Prostate gland (tissue), 2 donors: ENCODE measurements around the gene PML. TPM values are rescaled to one million over a fixed set of nuclear protein-coding genes. Genes with fewer than 3 reads are reported as not detected.
"Not testable (repeated sequence)": the region's sequence is repeated elsewhere in the genome, so short reads cannot be mapped to it uniquely, and the experiment has no call there.

Source experiments
- DNase-seq: peaks from one replicate; pipeline ENCODE4 v3.0.0-alpha.2; 2019; ENCODE audit warnings: low spot score
- H3K27ac ChIP-seq, 2 donors: fragments of 200-600 bp; sonication (generic); 2 replicates each; pipeline ENCODE4 v1.5.1; 2017 to 2019
- H3K27me3 ChIP-seq: fragments of 200-600 bp; sonication (generic); replicated peaks from 2 replicates; pipeline ENCODE4 v1.5.1; 2019; ENCODE audit not compliant: insufficient read depth
- H3K36me3 ChIP-seq, 2 donors: fragments of 200-600 bp; sonication (generic); 1 replicate in 1 of 2; 2 replicates in 1 of 2; pipeline versions ENCODE4 v1.5.1 to v1.8.1; 2017 to 2019
- H3K4me1 ChIP-seq: fragments of 200-600 bp; sonication (generic); replicated peaks from 2 replicates; pipeline ENCODE4 v1.5.1; 2019
- H3K4me3 ChIP-seq, 2 donors: fragments of 200-600 bp; sonication (generic); 2 replicates each; pipeline ENCODE4 v1.5.1; 2017 to 2019
- H3K9me3 ChIP-seq: fragments of 200-600 bp; sonication (generic); 2 replicates; pipeline ENCODE4 v1.5.1; 2017
- POLR2A ChIP-seq: fragments of 450-650 bp; IDR thresholded peaks from one replicate; pipeline ENCODE4 v1.6.1; 2016; ENCODE audit warnings: antibody characterized with exemption, mild to moderate bottlenecking
- POLR2AphosphoS5 ChIP-seq: sonication (generic); formaldehyde crosslinking; IDR thresholded peaks from one replicate; pipeline ENCODE4 v1.6.1; 2017; ENCODE audit warnings: antibody characterized with exemption
- WGBS: methylation state at CpG from one replicate; pipeline ENCODE4 v1.1.5; 2018; 5-methylcytosine and 5-hydroxymethylcytosine counted together
- intact Hi-C: fragments of 100-400 bp; cut with DNase I; formaldehyde crosslinking; loops from one replicate; pipeline ENCODE4 v1.14.2; 2022
- total RNA-seq, 2 donors: library from RNA; depleted of rRNA; stranded (reverse); fragments of >200 nt; gene quantifications; one replicate each; pipeline ENCODE4 v1.1.0, GENCODE V29; 2016
- TF ChIP-seq, protein P1 (sequence below), 4 experiments: fragments of 200-600 bp in 2 of 4; fragments of 450-650 bp in 2 of 4; sonication (generic) in 2 of 4; IDR thresholded peaks; 1 replicate in 3 of 4; 2 replicates in 1 of 4; pipeline ENCODE4 v1.5.1; 2016 to 2019; ENCODE audit warnings: antibody characterized with exemption in 4 of 4, mild to moderate bottlenecking in 2 of 4, moderate library complexity in 2 of 4

The PML gene
- total RNA-seq, 2 donors from 2014 or later, result 67.5 to 122 TPM

DNA sequence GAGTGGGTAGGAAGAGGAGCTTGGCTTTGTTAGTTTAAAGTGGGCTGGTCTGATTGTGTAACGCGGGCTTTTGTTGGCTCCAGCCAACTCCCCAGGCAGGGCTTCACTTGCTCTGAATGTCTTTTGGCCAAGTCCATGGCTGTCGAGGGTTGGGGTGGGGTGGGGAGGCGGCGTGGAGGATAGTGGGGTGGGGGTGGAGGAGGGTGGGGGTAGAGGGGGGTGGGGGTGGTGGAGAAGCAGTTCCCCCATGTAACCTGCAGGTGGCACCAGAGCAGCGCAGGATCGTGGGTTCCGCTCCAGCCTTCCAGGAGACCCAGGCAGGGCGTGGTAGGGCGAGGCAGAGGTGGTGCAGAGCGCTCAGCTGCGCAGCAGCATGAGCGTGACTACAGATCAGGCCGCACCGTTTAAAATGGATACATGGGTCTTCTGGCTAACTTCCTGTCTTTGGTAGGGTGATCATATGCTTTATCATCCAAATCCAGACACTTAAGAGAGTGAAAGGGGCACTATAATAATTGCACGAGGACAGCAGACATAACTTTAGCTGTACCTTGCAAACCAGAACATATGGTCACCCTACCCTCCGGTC, 59.5 kb downstream of the PML start:
- H3K27ac ChIP-seq, result no peak overlapping the region

DNA sequence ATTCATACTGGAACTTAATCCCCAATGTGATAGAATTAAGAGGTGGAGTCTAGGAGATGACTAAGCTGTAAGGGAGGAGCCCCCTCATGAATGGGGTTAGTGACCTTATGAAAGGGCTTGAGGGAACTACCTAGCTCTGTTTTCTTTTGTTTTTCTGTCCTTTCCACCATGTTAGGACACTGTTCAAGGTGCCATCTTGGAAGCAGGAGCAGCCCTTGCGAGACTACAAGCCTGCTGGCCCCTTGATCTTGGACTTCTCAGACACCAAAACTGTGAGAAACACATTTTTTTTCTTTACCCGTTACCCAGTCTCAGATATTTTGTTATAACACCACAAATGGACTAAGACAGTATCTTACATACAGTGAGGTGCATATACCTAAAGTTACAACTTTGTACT, 61.3 kb downstream of the PML start:
- TF ChIP-seq POLR2AphosphoS5, result no peak
- TF ChIP-seq POLR2A, result no peak
- TF ChIP-seq, protein P1, sequence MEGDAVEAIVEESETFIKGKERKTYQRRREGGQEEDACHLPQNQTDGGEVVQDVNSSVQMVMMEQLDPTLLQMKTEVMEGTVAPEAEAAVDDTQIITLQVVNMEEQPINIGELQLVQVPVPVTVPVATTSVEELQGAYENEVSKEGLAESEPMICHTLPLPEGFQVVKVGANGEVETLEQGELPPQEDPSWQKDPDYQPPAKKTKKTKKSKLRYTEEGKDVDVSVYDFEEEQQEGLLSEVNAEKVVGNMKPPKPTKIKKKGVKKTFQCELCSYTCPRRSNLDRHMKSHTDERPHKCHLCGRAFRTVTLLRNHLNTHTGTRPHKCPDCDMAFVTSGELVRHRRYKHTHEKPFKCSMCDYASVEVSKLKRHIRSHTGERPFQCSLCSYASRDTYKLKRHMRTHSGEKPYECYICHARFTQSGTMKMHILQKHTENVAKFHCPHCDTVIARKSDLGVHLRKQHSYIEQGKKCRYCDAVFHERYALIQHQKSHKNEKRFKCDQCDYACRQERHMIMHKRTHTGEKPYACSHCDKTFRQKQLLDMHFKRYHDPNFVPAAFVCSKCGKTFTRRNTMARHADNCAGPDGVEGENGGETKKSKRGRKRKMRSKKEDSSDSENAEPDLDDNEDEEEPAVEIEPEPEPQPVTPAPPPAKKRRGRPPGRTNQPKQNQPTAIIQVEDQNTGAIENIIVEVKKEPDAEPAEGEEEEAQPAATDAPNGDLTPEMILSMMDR (IDR thresholded peaks at IDR 0.05), result no peak
- Histone ChIP-seq H3K9me3 (no peaks in the 10 kb centered on the region), H3K27ac (no peak overlapping the region), H3K4me1 (no peaks in the 10 kb centered on the region), H3K4me3 (no peak overlapping the region), H3K36me3 (no peaks in the 10 kb centered on the region), H3K27me3 (no peaks in the 10 kb centered on the region)
- no peak for DNase-seq
- 97% methylated on average over 2 of the region's 2 CpGs for WGBS
- intact Hi-C loops, result no loop called here

More for the DNA sequence above, 59.5 kb downstream of the PML start:
- peak; percentile 58 for DNase-seq
- Histone ChIP-seq H3K9me3 (no peaks in the 10 kb centered on the region), H3K27me3 (no peaks in the 10 kb centered on the region), H3K4me3 (no peak overlapping the region), H3K36me3 (no peaks in the 10 kb centered on the region), H3K4me1 (no peaks in the 10 kb centered on the region)
- no peak for TF ChIP-seq POLR2A
- TF ChIP-seq, protein P1 (IDR thresholded peaks at IDR 0.05), result peak; percentile 27 to 66 (median 50)
- WGBS, result 5% methylated on average over 17 of the region's 17 CpGs
- intact Hi-C loops, result loop anchor here (5.0 kb wide), 1 partner anchor 263 kb away; no protein-coding TSS in a partner anchor

DNA sequence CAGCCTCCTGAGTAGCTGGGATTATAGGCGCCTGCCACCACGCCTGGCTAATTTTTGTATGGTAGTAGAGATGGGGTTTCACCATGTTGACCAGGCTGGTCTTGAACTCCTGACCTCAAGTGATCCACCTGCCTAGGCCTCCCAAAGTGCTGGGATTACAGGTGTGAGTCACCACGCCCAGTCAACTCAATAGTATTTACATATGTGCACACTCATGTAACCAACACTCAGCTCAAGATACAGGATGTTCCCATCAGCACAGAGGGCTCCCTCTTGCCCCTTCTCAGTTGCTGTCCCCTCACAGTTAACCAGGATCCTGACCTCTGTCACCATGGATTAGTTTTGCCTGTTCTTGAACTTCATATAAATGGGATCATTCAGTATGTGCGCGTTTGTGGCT, 61.8 kb downstream of the PML start:
- H3K4me1 ChIP-seq, H3K4me3 ChIP-seq, H3K27me3 ChIP-seq, H3K9me3 ChIP-seq, H3K36me3 ChIP-seq, DNase-seq, H3K27ac ChIP-seq, intact Hi-C loops: not testable (repeated sequence)
- 94% methylated on average over 5 of the region's 5 CpGs for WGBS

DNA sequence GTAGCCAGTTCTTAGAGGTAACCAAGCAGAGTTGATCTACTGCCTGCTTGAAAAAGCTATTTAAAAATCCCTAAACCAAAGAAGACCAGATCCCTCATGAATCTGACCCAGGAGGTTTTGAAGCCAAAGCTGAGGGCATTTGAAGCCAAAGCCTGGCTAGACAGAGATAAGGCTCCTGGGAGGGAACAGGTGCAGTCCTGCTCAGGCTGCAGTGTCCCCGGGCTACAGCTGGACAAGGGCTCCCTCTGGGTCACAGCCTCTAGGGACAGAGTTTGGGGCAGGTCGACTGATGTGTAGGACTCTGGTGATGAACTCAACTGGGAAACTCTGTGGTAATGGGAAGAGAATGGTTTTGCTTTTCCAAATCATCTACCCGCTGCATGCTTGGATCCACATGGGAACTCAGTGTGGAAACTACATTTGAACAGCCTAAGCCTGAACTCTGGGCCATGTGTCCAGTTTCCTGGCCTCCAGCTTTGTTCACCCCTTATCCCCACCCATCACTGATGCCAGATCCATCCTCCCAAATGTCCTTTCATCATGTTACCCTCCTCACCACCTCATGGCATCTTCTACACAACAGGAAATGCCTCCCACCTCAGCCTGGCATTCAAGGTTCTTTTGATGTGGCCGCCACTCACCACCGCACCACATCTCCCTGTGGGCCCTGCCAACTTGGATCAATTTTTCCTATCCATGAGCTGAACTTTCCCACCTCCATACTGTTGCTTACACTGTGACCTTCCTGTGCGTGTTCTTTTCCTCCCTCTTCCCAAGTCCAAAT, 64.7 kb downstream of the PML start:
- H3K4me3 ChIP-seq, H3K9me3 ChIP-seq, H3K27ac ChIP-seq, H3K36me3 ChIP-seq, H3K4me1 ChIP-seq, DNase-seq, H3K27me3 ChIP-seq, intact Hi-C loops: not testable (repeated sequence)
- WGBS, result 95% methylated on average over 6 of the region's 6 CpGs

DNA sequence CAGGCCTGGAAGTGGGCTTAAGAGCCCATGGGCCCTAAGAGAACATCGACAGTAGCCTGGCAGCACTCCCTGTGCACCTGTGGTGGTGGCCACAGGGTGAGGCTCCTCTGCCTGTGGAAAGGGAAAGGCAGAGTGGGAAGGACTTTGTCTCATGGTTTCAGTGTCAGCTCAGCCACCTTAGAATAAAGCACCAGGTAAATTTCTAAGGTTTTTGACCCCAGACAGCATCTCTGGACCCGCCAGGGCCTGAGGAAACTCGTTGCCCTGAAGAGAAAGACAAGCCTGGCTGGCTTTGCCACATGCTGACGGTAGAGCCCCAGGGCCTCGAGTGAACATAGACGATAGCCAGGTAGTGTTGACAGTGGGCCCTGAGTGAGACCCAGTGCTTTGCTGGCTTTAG, 65.7 kb downstream of the PML start:
- Histone ChIP-seq H3K4me1 (no peaks in the 10 kb centered on the region), H3K4me3 (no peak overlapping the region), H3K27ac (no peak overlapping the region), H3K36me3 (no peaks in the 10 kb centered on the region), H3K27me3 (no peaks in the 10 kb centered on the region), H3K9me3 (no peaks in the 10 kb centered on the region)
- 61% methylated on average over 6 of the region's 6 CpGs for WGBS
- intact Hi-C loops, result no loop called here
- TF ChIP-seq, protein P1 (IDR thresholded peaks at IDR 0.05), result no peak
- TF ChIP-seq POLR2AphosphoS5, result no peak
- TF ChIP-seq POLR2A, result no peak
- no peak for DNase-seq

DNA sequence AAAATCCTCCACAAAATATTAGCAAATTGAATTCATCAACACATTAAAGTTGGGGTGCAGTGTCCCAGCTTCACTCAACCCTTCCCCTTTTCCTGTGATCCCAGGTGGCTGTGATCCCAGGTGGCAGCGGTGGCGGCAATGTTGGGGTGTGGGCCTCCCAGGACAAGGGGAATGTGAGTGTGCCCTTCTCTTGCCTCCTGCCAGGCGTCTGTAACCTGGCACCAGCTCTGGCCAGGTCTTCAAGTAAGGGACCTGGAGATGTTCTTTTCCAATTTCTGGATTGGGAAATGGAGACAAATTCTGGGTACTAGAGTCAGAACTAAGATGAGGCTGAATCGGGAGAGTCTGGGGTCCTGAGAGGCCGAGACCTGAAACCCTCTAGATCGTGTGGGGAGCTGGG, 67.7 kb downstream of the PML start:
- no peak overlapping the region for H3K27ac ChIP-seq
- intact Hi-C loops, result no loop called here
- TF ChIP-seq POLR2A, result no peak
- TF ChIP-seq, protein P1 (IDR thresholded peaks at IDR 0.05), result no peak
- no peak for TF ChIP-seq POLR2AphosphoS5
- no peak overlapping the region for H3K4me3 ChIP-seq
- DNase-seq, result no peak
- H3K9me3 ChIP-seq, result no peaks in the 10 kb centered on the region
- WGBS, result 94% methylated on average over 6 of the region's 6 CpGs
- no peaks in the 10 kb centered on the region for H3K4me1 ChIP-seq
- no peaks in the 10 kb centered on the region for H3K27me3 ChIP-seq
- no peaks in the 10 kb centered on the region for H3K36me3 ChIP-seq
